Vagina (tissue), 2 donors: ENCODE data around the gene NTRK3.

ENCODE experiments used
- POLR2AphosphoS5 ChIP-seq, 2 donors: sonication (generic); formaldehyde crosslinking; IDR thresholded peaks; one replicate each; pipeline ENCODE4 v1.9.0; 2017; ENCODE audit warnings: antibody characterized with exemption in 2 of 2, mild to moderate bottlenecking in 2 of 2, low read depth in 1 of 2; ENCODE audit not compliant: insufficient read depth in 1 of 2
- TF ChIP-seq, protein P1 (sequence below), 3 experiments: fragments of 450-650 bp in 2 of 3; fragments of 200-600 bp in 1 of 3; sonication (generic) in 1 of 3; IDR thresholded peaks; one replicate each; pipeline ENCODE4 v1.5.1; 2017 to 2019; ENCODE audit warnings: antibody characterized with exemption in 3 of 3, mild to moderate bottlenecking in 2 of 3, moderate library complexity in 2 of 3

DNA sequence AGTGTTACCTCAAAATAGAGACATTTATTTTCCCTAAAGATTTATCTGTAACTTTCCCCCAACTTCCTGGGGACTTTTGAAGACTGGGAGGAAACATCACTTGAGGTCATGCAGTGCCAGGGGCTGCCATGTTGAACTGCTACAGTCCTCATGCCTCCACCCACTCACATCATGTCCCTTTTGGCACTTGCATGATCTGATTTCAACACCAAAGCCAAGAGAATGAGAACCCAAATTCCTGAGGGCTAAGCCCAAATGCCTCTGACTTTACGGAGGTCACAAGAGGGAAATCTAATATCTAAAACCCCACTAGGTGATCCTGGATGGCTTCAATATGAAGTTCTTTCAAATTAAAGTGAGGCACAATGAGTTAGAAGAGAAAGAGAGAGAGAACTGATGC lies 213.1 kb downstream of the NTRK3 start:
- TF ChIP-seq, protein P1, sequence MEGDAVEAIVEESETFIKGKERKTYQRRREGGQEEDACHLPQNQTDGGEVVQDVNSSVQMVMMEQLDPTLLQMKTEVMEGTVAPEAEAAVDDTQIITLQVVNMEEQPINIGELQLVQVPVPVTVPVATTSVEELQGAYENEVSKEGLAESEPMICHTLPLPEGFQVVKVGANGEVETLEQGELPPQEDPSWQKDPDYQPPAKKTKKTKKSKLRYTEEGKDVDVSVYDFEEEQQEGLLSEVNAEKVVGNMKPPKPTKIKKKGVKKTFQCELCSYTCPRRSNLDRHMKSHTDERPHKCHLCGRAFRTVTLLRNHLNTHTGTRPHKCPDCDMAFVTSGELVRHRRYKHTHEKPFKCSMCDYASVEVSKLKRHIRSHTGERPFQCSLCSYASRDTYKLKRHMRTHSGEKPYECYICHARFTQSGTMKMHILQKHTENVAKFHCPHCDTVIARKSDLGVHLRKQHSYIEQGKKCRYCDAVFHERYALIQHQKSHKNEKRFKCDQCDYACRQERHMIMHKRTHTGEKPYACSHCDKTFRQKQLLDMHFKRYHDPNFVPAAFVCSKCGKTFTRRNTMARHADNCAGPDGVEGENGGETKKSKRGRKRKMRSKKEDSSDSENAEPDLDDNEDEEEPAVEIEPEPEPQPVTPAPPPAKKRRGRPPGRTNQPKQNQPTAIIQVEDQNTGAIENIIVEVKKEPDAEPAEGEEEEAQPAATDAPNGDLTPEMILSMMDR (IDR thresholded peaks at IDR 0.05), result no peak
- TF ChIP-seq POLR2AphosphoS5 (IDR thresholded peaks at IDR 0.05; ENCODE audit: insufficient read depth in 1 of 2, low read depth in 1 of 2), result no peak
